ENCODE measurements around the gene USP14. TPM values are rescaled to one million over a fixed set of nuclear protein-coding genes. Genes with fewer than 3 reads are reported as not detected.

The USP14 gene
- total RNA-seq, 1 experiment from 2014 or later = 83.8 TPM

GRCh38 chr18:199214-199613 lies 40.9 kb downstream of the USP14 start:
- POLR2A ChIA-PET (ENCODE audit: unreplicated experiment) = interaction anchor here (0.6 kb wide), 1 partner anchor 560 kb away, joined by 9 read pairs; no protein-coding TSS in a partner anchor

GRCh38 chr18:199768-200167 lies 41.4 kb downstream of the USP14 start:
- Histone ChIP-seq H3K27me3 (ENCODE audit: insufficient read depth, low read depth) (no peaks in the 10 kb centered on the region), H4K20me1 (ENCODE audit: insufficient read depth) (no peaks in the 10 kb centered on the region; the same call in 1 of the 2 replicates), H3F3A (ENCODE audit: insufficient read depth, low read depth) (0 out of 2 replicates have a peak, but pooled peaks cover 3% of the 10 kb centered on the region), H3K4me3 (no peak overlapping the region), H3K9me2 (ENCODE audit: insufficient read depth) (no peaks in the 10 kb centered on the region), H3K4me1 (replicated peaks; ENCODE audit: insufficient read depth) (no peaks in the 10 kb centered on the region), H3K27ac (no peak overlapping the region), H3K36me3 (ENCODE audit: low read depth) (peaks cover 38% of the 10 kb centered on the region), H3K9me3 (ENCODE audit: insufficient read depth, low read depth) (no peaks in the 10 kb centered on the region), H3K4me2 (no peak overlapping the region), H3K79me2 (ENCODE audit: low read depth) (no peaks in the 10 kb centered on the region; the same call in 1 of the 2 replicates), H2AFZ (no peak overlapping the region)
- no peak for TF ChIP-seq EZH2 (IDR thresholded peaks at IDR 0.05; ENCODE audit: low read depth)
- no peak for TF ChIP-seq CTCF (conservative IDR thresholded peaks at IDR 0.05)
- DNase-seq = no peak
- ChIA-PET POLR2A (ENCODE audit: unreplicated experiment) (interaction anchor here (0.6 kb wide), 1 partner anchor 560 kb away, joined by 9 read pairs; no protein-coding TSS in a partner anchor), CTCF (no interaction called here)
- BruUV-seq (replicated peaks) = no TSS peak
- intact Hi-C loops (cut with micrococcal nuclease; ENCODE audit: unreplicated experiment) = no loop called here

More at GRCh38 chr18:199214-199613, 40.9 kb downstream of the USP14 start:
- no peak overlapping the region for H3K27ac ChIP-seq
- peaks cover 32% of the 10 kb centered on the region for H3K36me3 ChIP-seq (ENCODE audit: low read depth)
- H3F3A ChIP-seq (ENCODE audit: insufficient read depth, low read depth) = no peaks in the 10 kb centered on the region
- no peak for DNase-seq
- H3K4me1 ChIP-seq (replicated peaks; ENCODE audit: insufficient read depth) = no peaks in the 10 kb centered on the region
- no TSS peak for BruUV-seq (replicated peaks)
- intact Hi-C loops (cut with micrococcal nuclease; ENCODE audit: unreplicated experiment) = no loop called here
- no peak overlapping the region for H2AFZ ChIP-seq
- H3K9me3 ChIP-seq (ENCODE audit: insufficient read depth, low read depth) = no peaks in the 10 kb centered on the region
- CTCF ChIA-PET = no interaction called here
- TF ChIP-seq CTCF (conservative IDR thresholded peaks at IDR 0.05) (no peak), EZH2 (IDR thresholded peaks at IDR 0.05; ENCODE audit: low read depth) (no peak)
- no peaks in the 10 kb centered on the region; the same call in 1 of the 2 replicates for H4K20me1 ChIP-seq (ENCODE audit: insufficient read depth)
- H3K79me2 ChIP-seq (ENCODE audit: low read depth) = no peaks in the 10 kb centered on the region; the same call in 1 of the 2 replicates
- no peak overlapping the region for H3K4me3 ChIP-seq
- no peak overlapping the region for H3K4me2 ChIP-seq
- no peaks in the 10 kb centered on the region for H3K27me3 ChIP-seq (ENCODE audit: insufficient read depth, low read depth)
- H3K9me2 ChIP-seq (ENCODE audit: insufficient read depth) = no peaks in the 10 kb centered on the region

GRCh38 chr18:210075-210474 lies 51.7 kb downstream of the USP14 start:
- no peak for TF ChIP-seq CTCF (conservative IDR thresholded peaks at IDR 0.05)
- no peak for TF ChIP-seq EZH2 (IDR thresholded peaks at IDR 0.05; ENCODE audit: low read depth)
- no peaks in the 10 kb centered on the region for H3K9me2 ChIP-seq (ENCODE audit: insufficient read depth)
- H3K27me3 ChIP-seq (ENCODE audit: insufficient read depth, low read depth) = no peaks in the 10 kb centered on the region
- 0 out of 2 replicates have a peak, but pooled peaks cover 5% of the 10 kb centered on the region for H3F3A ChIP-seq (ENCODE audit: insufficient read depth, low read depth)
- BruUV-seq (replicated peaks) = no TSS peak
- H3K4me1 ChIP-seq (replicated peaks; ENCODE audit: insufficient read depth) = no peaks in the 10 kb centered on the region
- CTCF ChIA-PET = no interaction called here
- POLR2A ChIA-PET (ENCODE audit: unreplicated experiment) = no interaction called here
- no peak overlapping the region for H2AFZ ChIP-seq
- H3K79me2 ChIP-seq (ENCODE audit: low read depth) = 0 out of 2 replicates have a peak, but pooled peaks cover 5% of the 10 kb centered on the region
- DNase-seq = no peak
- no peaks in the 10 kb centered on the region for H3K9me3 ChIP-seq (ENCODE audit: insufficient read depth, low read depth)
- H3K4me2 ChIP-seq = no peak overlapping the region
- intact Hi-C loops (cut with micrococcal nuclease; ENCODE audit: unreplicated experiment) = no loop called here
- peaks cover 31% of the 10 kb centered on the region for H3K36me3 ChIP-seq (ENCODE audit: low read depth)
- no peak overlapping the region for H3K4me3 ChIP-seq
- no peak overlapping the region for H3K27ac ChIP-seq
- peaks cover 3% of the 10 kb centered on the region; the same call in 1 of the 2 replicates for H4K20me1 ChIP-seq (ENCODE audit: insufficient read depth)
